IMR-90 (cell line): ENCODE data around the gene CDNF. TPM values are rescaled to one million over a fixed set of nuclear protein-coding genes. Genes with fewer than 3 reads are reported as not detected.
"Not testable (repeated sequence)": the region's sequence is repeated elsewhere in the genome, so short reads cannot be mapped to it uniquely, and the experiment has no call there.

ENCODE experiments used
- ATAC-seq: fragments of 200-7000 bp; cut with Tn5 transposase; 2 replicates; pipeline ENCODE4 v1.9.1; 2020; ENCODE audit warnings: low read depth, mild to moderate bottlenecking, moderate library complexity
- BruUV-seq: library from RNA; stranded (reverse); fragments of 400-500 nt; replicated peaks from 2 replicates; lab custom pipeline; 2021; lab: Mats Ljungman, UMichigan
- CTCF ChIA-PET: fragments of 300-600 bp; formaldehyde crosslinking; extraction: SDS; loops from one replicate; lab custom pipeline; 2021; ENCODE audit warnings: antibody characterized with exemption; lab: Yijun Ruan, JAX
- POLR2A ChIA-PET: fragments of 300-600 bp; sonication (Branson Sonifier 250); formaldehyde crosslinking; loops from one replicate; lab custom pipeline; 2022; ENCODE audit warnings: antibody characterized with exemption; ENCODE audit not compliant: unreplicated experiment; lab: Charles Lee
- DNase-seq: peaks from one replicate; pipeline ENCODE4 v3.0.0; 2013
- H2AFZ ChIP-seq: replicated peaks from 2 replicates; pipeline ENCODE3; 2013; ENCODE audit warnings: low read length, mild to moderate bottlenecking; ENCODE audit not compliant: poor library complexity
- H2AK5ac ChIP-seq: 2 replicates; pipeline ENCODE4 v1.6.1; 2013; ENCODE audit warnings: low read depth, low read length, inconsistent platforms
- H2AK9ac ChIP-seq: replicated peaks from 2 replicates; pipeline ENCODE3; 2013; ENCODE audit warnings: mild to moderate bottlenecking, low read depth, low read length, moderate library complexity; ENCODE audit not compliant: poor library complexity
- H2BK120ac ChIP-seq: 2 replicates; pipeline ENCODE4 v1.6.1; 2013; ENCODE audit warnings: low read depth, low read length, inconsistent platforms
- H2BK15ac ChIP-seq: 3 replicates; pipeline ENCODE4 v1.6.1; 2013; ENCODE audit warnings: low read depth, low read length, inconsistent platforms
- H2BK20ac ChIP-seq: 2 replicates; pipeline ENCODE4 v1.6.1; 2013; ENCODE audit warnings: low read depth, mild to moderate bottlenecking, inconsistent platforms, low read length, moderate library complexity
- H2BK5ac ChIP-seq: 2 replicates; pipeline ENCODE4 v1.6.1; 2013; ENCODE audit warnings: mild to moderate bottlenecking, low read depth, low read length, inconsistent platforms; ENCODE audit not compliant: poor library complexity, severe bottlenecking
- H3K14ac ChIP-seq: replicated peaks from 2 replicates; pipeline ENCODE4 v1.6.1; 2013; ENCODE audit warnings: low read depth, low read length, inconsistent platforms
- H3K18ac ChIP-seq: 2 replicates; pipeline ENCODE4 v1.6.1; 2013; ENCODE audit warnings: low read depth, low read length, control low read depth
- H3K23ac ChIP-seq: 2 replicates; pipeline ENCODE4 v1.6.1; 2013; ENCODE audit warnings: low read depth, low read length, inconsistent platforms
- H3K27ac ChIP-seq: 2 replicates; pipeline ENCODE4 v1.5.1; 2013; ENCODE audit warnings: mild to moderate bottlenecking, control low read depth, low read length; ENCODE audit not compliant: insufficient read depth
- H3K27me3 ChIP-seq: 2 replicates; pipeline ENCODE4 v1.6.1; 2013; ENCODE audit warnings: low read length; ENCODE audit not compliant: control insufficient read depth, insufficient read depth
- H3K36me3 ChIP-seq: 2 replicates; pipeline ENCODE4 v1.6.1; 2013; ENCODE audit warnings: low read length, mixed read lengths; ENCODE audit not compliant: control insufficient read depth, insufficient read depth
- H3K4ac ChIP-seq: 2 replicates; pipeline ENCODE4 v1.6.1; 2013; ENCODE audit warnings: low read depth, low read length, inconsistent platforms
- H3K4me1 ChIP-seq: 2 replicates; pipeline ENCODE4 v1.6.1; 2013; ENCODE audit warnings: low read length, mixed read lengths; ENCODE audit not compliant: control insufficient read depth, insufficient read depth
- H3K4me2 ChIP-seq: 2 replicates; pipeline ENCODE4 v1.6.1; 2013; ENCODE audit warnings: low read depth, mild to moderate bottlenecking, control low read depth, low read length, moderate library complexity
- H3K4me3 ChIP-seq: 2 replicates; pipeline ENCODE4 v1.5.1; 2013; ENCODE audit warnings: low read depth, mild to moderate bottlenecking, control low read depth, low read length, moderate library complexity; ENCODE audit not compliant: insufficient read depth
- H3K56ac ChIP-seq: 2 replicates; pipeline ENCODE4 v1.6.1; 2013; ENCODE audit warnings: low read length, inconsistent platforms; ENCODE audit not compliant: insufficient read depth; ENCODE audit errors: extremely low read depth
- H3K79me1 ChIP-seq, 2 experiments: 2 replicates each; pipeline ENCODE4 v1.6.1; 2013; ENCODE audit warnings: low read length in 2 of 2, inconsistent platforms in 1 of 2, low read depth in 1 of 2
- H3K9ac ChIP-seq: 2 replicates; pipeline ENCODE4 v1.6.1; 2013; ENCODE audit warnings: low read depth, low read length, control low read depth
- H3K9me1 ChIP-seq: 2 replicates; pipeline ENCODE4 v1.6.1; 2013; ENCODE audit warnings: low read length, inconsistent platforms; ENCODE audit not compliant: insufficient read depth
- H3K9me3 ChIP-seq: 2 replicates; pipeline ENCODE4 v1.6.1; 2013; ENCODE audit warnings: low read length; ENCODE audit not compliant: control insufficient read depth, insufficient read depth
- H4K20me1 ChIP-seq: 2 replicates; pipeline ENCODE4 v1.6.1; 2013; ENCODE audit warnings: low read length, inconsistent platforms; ENCODE audit not compliant: insufficient read depth
- H4K5ac ChIP-seq: 2 replicates; pipeline ENCODE4 v1.6.1; 2013; ENCODE audit warnings: mild to moderate bottlenecking, low read depth, low read length, control low read depth
- H4K8ac ChIP-seq, 2 experiments: 2 replicates each; pipeline ENCODE4 v1.6.1; 2013; ENCODE audit warnings: low read depth in 2 of 2, low read length in 2 of 2, control low read depth in 1 of 2, inconsistent platforms in 1 of 2
- H4K91ac ChIP-seq: 2 replicates; pipeline ENCODE4 v1.6.1; 2013; ENCODE audit warnings: low read depth, low read length, inconsistent platforms; ENCODE audit not compliant: insufficient read depth
- CTCF ChIP-seq: conservative IDR thresholded peaks from 2 replicates; pipeline ENCODE4 v1.5.1; 2012; ENCODE audit warnings: mild to moderate bottlenecking, low read depth, low read length, improper control_type of control experiment
- MXI1 ChIP-seq: IDR thresholded peaks from 2 replicates; pipeline ENCODE4 v1.6.1; 2012; ENCODE audit warnings: low read depth, mild to moderate bottlenecking, low read length, moderate library complexity, borderline replicate concordance
- WGBS, 2 experiments: methylation state at CpG; one replicate each; pipeline versions ENCODE4 v1.1.5 to v1.1.7; 2013; ENCODE audit warnings: missing lambda C conversion rate in 2 of 2; ENCODE audit not compliant: insufficient read length in 1 of 2; ENCODE audit errors: extremely low coverage in 2 of 2; 5-methylcytosine and 5-hydroxymethylcytosine counted together
- dilution Hi-C: fragments of 300-500 bp; cut with HindIII; formaldehyde crosslinking; loops from one replicate; pipeline ENCODE4 v1.14.3; 2018; ENCODE audit warnings: low sequenced_read_pairs; ENCODE audit not compliant: unreplicated experiment
- in situ Hi-C: fragments of 300-500 bp; cut with MboI; formaldehyde crosslinking; loops from 3 replicates; pipeline ENCODE4 v1.14.3; 2019; ENCODE audit warnings: low sequenced_read_pairs, inconsistent platforms, mixed read lengths
- intact Hi-C: fragments of 100-400 bp; cut with micrococcal nuclease; formaldehyde crosslinking; loops from 2 replicates; pipeline ENCODE4 v1.10.0; 2022
- polyA plus RNA-seq, 3 experiments: library from polyadenylated mRNA; depleted of rRNA; stranded (reverse); fragments of >200 nt; gene quantifications; 2 replicates each; pipeline ENCODE4 v1.2.3, GENCODE V29; 2012; ENCODE audit warnings: low replicate concordance in 1 of 3
- total RNA-seq: library from RNA; depleted of rRNA; stranded (reverse); fragments of >200 nt; gene quantifications from 2 replicates; pipeline ENCODE4 v1.2.3, GENCODE V29; 2012

The CDNF gene
- total and polyA plus RNA-seq, 2 of the 4 experiments (the other 2 are of a cell fraction), result 0.72 to 1.3 TPM

GRCh38 chr10:14820010-14820774, 17.6 kb downstream of the CDNF start (continued):
- TF ChIP-seq CTCF, result peak; percentile 30
- TF ChIP-seq MXI1, result no peak

DNA sequence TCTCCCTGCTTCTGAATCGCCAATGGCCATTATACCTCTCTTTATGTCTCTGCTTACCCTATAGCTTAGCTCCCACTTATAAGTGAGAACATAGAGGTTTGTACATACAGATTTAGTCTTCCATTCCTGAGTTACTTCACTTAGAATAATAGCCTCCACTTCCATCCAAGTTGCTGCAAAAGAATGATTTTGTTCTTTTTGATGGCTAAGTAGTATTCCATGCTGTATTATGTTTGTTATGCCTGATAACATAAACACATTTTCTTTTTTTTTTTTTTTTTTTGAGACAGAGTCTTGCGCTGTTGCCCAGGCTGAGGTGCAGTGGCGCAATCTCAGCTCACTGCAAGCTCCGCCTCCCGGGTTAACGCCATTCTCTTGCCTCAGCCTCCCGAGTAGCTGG, 21.1 kb downstream of the CDNF start:
- intact Hi-C loops, H3K9me1 ChIP-seq: not testable (repeated sequence)
- no CpG with 5 or more reads among the region's 7 CpGs for WGBS, 2 experiments

More for the DNA sequence above, 21.1 kb downstream of the CDNF start:
- CTCF ChIA-PET, dilution Hi-C loops, H4K8ac ChIP-seq, H3K14ac ChIP-seq, H3K18ac ChIP-seq, H2BK120ac ChIP-seq, ATAC-seq, H2AK5ac ChIP-seq, BruUV-seq, H3K4me2 ChIP-seq, H2AFZ ChIP-seq, H3K4me3 ChIP-seq, H3K4ac ChIP-seq, H2AK9ac ChIP-seq, H3K9me3 ChIP-seq, H3K27ac ChIP-seq, H3K23ac ChIP-seq, H3K56ac ChIP-seq, H4K91ac ChIP-seq, H2BK15ac ChIP-seq, H3K27me3 ChIP-seq, H4K5ac ChIP-seq, H3K4me1 ChIP-seq, H3K9ac ChIP-seq, DNase-seq, H4K20me1 ChIP-seq, H3K36me3 ChIP-seq, H2BK20ac ChIP-seq, H2BK5ac ChIP-seq, H3K79me1 ChIP-seq: not testable (repeated sequence)
- POLR2A ChIA-PET, result interaction anchor here (0.6 kb wide), 1 partner anchor 244 kb away, joined by 3 read pairs; no protein-coding TSS in a partner anchor
- in situ Hi-C loops, result loop anchor here (25.0 kb wide), 1 partner anchor 629 kb away; no protein-coding TSS in a partner anchor
